ENCODE results near the gene ADAM8.

DNA sequence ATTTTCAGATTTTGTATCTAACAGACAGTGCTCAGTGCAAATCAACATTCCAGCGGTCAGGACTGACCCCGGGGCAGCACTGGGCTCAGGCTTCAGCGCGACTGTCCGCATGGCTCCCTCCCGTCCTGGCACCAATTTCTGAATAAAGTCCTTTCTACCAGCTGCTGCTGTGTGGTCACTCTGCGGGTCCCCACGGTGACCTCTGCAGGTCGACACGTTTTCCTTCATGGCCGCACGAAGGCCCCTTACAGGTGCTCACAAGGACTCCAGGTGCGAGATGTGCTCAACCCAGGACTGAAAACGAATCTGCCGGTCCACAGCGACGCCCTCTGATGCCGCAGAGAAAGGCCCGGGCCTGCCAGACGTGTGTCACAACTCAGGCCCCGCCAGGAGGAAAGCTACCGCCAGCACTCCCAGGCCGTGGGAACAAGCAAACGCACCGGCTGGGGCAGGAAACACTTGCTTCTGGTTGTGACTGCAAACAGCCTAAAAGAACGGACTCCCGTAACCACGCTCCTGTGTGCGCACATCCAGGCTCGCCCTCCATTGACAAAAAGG, 50.3 kb downstream of the ADAM8 start:
- TF ChIP-seq, protein P1, sequence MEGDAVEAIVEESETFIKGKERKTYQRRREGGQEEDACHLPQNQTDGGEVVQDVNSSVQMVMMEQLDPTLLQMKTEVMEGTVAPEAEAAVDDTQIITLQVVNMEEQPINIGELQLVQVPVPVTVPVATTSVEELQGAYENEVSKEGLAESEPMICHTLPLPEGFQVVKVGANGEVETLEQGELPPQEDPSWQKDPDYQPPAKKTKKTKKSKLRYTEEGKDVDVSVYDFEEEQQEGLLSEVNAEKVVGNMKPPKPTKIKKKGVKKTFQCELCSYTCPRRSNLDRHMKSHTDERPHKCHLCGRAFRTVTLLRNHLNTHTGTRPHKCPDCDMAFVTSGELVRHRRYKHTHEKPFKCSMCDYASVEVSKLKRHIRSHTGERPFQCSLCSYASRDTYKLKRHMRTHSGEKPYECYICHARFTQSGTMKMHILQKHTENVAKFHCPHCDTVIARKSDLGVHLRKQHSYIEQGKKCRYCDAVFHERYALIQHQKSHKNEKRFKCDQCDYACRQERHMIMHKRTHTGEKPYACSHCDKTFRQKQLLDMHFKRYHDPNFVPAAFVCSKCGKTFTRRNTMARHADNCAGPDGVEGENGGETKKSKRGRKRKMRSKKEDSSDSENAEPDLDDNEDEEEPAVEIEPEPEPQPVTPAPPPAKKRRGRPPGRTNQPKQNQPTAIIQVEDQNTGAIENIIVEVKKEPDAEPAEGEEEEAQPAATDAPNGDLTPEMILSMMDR (IDR thresholded peaks at IDR 0.05), result no peak
- no peak for TF ChIP-seq POLR2A (IDR thresholded peaks at IDR 0.05)
